GM12878 (cell line): ENCODE data around the gene DNAAF1. TPM values are rescaled to one million over a fixed set of nuclear protein-coding genes. Genes with fewer than 3 reads are reported as not detected.

Source experiments
- ATAC-seq: fragments of 200-7000 bp; cut with Tn5 transposase; 3 replicates; pipeline ENCODE4 v1.9.1; 2020; ENCODE audit warnings: mild to moderate bottlenecking, moderate library complexity
- BruUV-seq: library from RNA; stranded (reverse); fragments of 400-500 nt; replicated peaks from 2 replicates; lab custom pipeline; 2021; lab: Mats Ljungman, UMichigan
- CTCF ChIA-PET: fragments of 300-600 bp; sonication (Branson Sonifier 250); formaldehyde crosslinking; extraction: SDS; loops from one replicate; lab custom pipeline; 2021; ENCODE audit warnings: inconsistent platforms; lab: Yijun Ruan, JAX
- POLR2A ChIA-PET: fragments of 350-600 bp; formaldehyde crosslinking; extraction: SDS; loops from one replicate; lab custom pipeline; 2021; ENCODE audit warnings: inconsistent platforms; lab: Charles Lee
- RAD21 ChIA-PET: fragments of 300-600 bp; sonication (Branson Sonifier 250); formaldehyde crosslinking; loops from one replicate; lab custom pipeline; 2023; ENCODE audit warnings: antibody characterized with exemption; ENCODE audit not compliant: unreplicated experiment; lab: Charles Lee
- SMC1A ChIA-PET: fragments of 300-600 bp; sonication (Branson Sonifier 250); formaldehyde crosslinking; loops from one replicate; lab custom pipeline; 2023; ENCODE audit not compliant: unreplicated experiment, uncharacterized antibody; lab: Charles Lee
- DNase-seq: peaks from one replicate; pipeline ENCODE4 v3.0.0-alpha.2; 2011; ENCODE audit warnings: low read depth, low spot score
- FAIRE-seq: peaks from 3 replicates; lab custom pipeline; 2011; peaks lifted over from hg19 to GRCh38; lab: Jason Lieb, UNC
- H2AFZ ChIP-seq: 2 replicates; pipeline ENCODE4 v1.6.0; 2011; ENCODE audit warnings: low read depth, low read length, control low read depth; ENCODE audit not compliant: control insufficient read depth
- H3K27ac ChIP-seq: 2 replicates; pipeline ENCODE4 v1.5.1; 2011; ENCODE audit warnings: control low read depth; ENCODE audit not compliant: control insufficient read depth, insufficient read depth
- H3K27me3 ChIP-seq, 2 experiments: replicated peaks in 1 of 2; 2 replicates each; pipeline versions ENCODE4 v1.6.0 to v1.6.1; 2011; ENCODE audit warnings: low read length in 1 of 2; ENCODE audit not compliant: control insufficient read depth in 2 of 2, insufficient read depth in 2 of 2
- H3K36me3 ChIP-seq, 2 experiments: 2 replicates each; pipeline ENCODE4 v1.5.1; 2011; ENCODE audit warnings: low read length in 1 of 2; ENCODE audit not compliant: control insufficient read depth in 2 of 2, insufficient read depth in 2 of 2
- H3K4me1 ChIP-seq: 2 replicates; pipeline ENCODE4 v1.6.1; 2011; ENCODE audit warnings: mild to moderate bottlenecking, low read length, moderate library complexity, mixed read lengths; ENCODE audit not compliant: control insufficient read depth, insufficient read depth
- H3K4me2 ChIP-seq: 2 replicates; pipeline ENCODE4 v1.6.0; 2011; ENCODE audit warnings: control low read depth; ENCODE audit not compliant: control insufficient read depth, insufficient read depth
- H3K4me3 ChIP-seq: fragments of 200-600 bp; sonication (generic); 2 replicates; pipeline ENCODE4 v1.5.1; 2016
- H3K79me2 ChIP-seq: 2 replicates; pipeline ENCODE4 v1.6.0; 2011; ENCODE audit warnings: low read length; ENCODE audit not compliant: control insufficient read depth, insufficient read depth
- H3K9ac ChIP-seq: 2 replicates; pipeline ENCODE4 v1.8.0; 2011; ENCODE audit warnings: low read length, control low read depth, mixed read lengths; ENCODE audit not compliant: control insufficient read depth, insufficient read depth
- H3K9me3 ChIP-seq: replicated peaks from 3 replicates; pipeline ENCODE4 v1.5.1; 2011; ENCODE audit warnings: mild to moderate bottlenecking, low read length; ENCODE audit not compliant: control insufficient read depth, insufficient read depth
- H4K20me1 ChIP-seq: 2 replicates; pipeline ENCODE4 v1.6.0; 2011; ENCODE audit not compliant: control insufficient read depth, insufficient read depth
- HCFC1 ChIP-seq: fragments of 150-350 bp; IDR thresholded peaks from 2 replicates; pipeline ENCODE4 v1.6.1; 2014; ENCODE audit warnings: low read length
- HDAC2 ChIP-seq: fragments of 200-600 bp; sonication (generic); IDR thresholded peaks from 2 replicates; pipeline ENCODE4 v1.6.1; 2017
- IKZF2 ChIP-seq, 2 experiments: fragments of 450-650 bp; IDR thresholded peaks; 2 replicates each; pipeline ENCODE4 v1.6.1; 2017; ENCODE audit warnings: mild to moderate bottlenecking in 2 of 2, moderate library complexity in 2 of 2
- MYB ChIP-seq: fragments of 150-350 bp; IDR thresholded peaks from 2 replicates; pipeline ENCODE4 v1.6.1; 2014; ENCODE audit warnings: mild to moderate bottlenecking, low read depth, low read length, borderline replicate concordance
- MYC ChIP-seq: IDR thresholded peaks from 2 replicates; pipeline ENCODE4 v1.6.1; 2011; ENCODE audit warnings: mild to moderate bottlenecking, low read length, moderate library complexity, inconsistent platforms; ENCODE audit not compliant: insufficient read depth, insufficient replicate concordance, insufficient read length, severe bottlenecking
- NR2F1 ChIP-seq: fragments of 450-650 bp; conservative IDR thresholded peaks from 2 replicates; pipeline ENCODE4 v1.6.1; 2017; ENCODE audit warnings: mild to moderate bottlenecking
- RELA ChIP-seq: fragments of 450-650 bp; IDR thresholded peaks from 2 replicates; pipeline ENCODE4 v1.8.0; 2014; ENCODE audit warnings: borderline replicate concordance; ENCODE audit not compliant: partially characterized antibody
- WGBS: methylation state at CpG from one replicate; pipeline ENCODE4 v1.1.6; 2016; ENCODE audit warnings: low lambda C conversion rate; ENCODE audit not compliant: insufficient replicate concordance, insufficient coverage; ENCODE audit errors: missing lambda C conversion rate; 5-methylcytosine and 5-hydroxymethylcytosine counted together
- in situ Hi-C: fragments of 300-500 bp; cut with MboI; formaldehyde crosslinking; loops from 9 replicates; pipeline ENCODE4 v1.14.3; 2018; ENCODE audit warnings: mixed read lengths
- intact Hi-C: fragments of 100-400 bp; cut with micrococcal nuclease; formaldehyde crosslinking; loops from one replicate; pipeline ENCODE4 v1.14.2; 2022; ENCODE audit not compliant: unreplicated experiment
- polyA plus RNA-seq, 11 experiments: library from polyadenylated mRNA; depleted of rRNA in 4 of 11; unstranded in 6 of 11; stranded (reverse) in 5 of 11; fragments of >200 nt; fragmentation: Nextera tagmentation in 4 of 11; fragmentation: Illumina TruSeq in 1 of 11; extraction: Ambion mirVana in 4 of 11; extraction: Trizol in 1 of 11; gene quantifications; 1 replicate in 1 of 11; 2 replicates in 10 of 11; pipeline versions ENCODE4 v1.2.1 to v1.2.3, GENCODE V29; 2011 to 2016; ENCODE audit warnings: inconsistent platforms in 2 of 11, missing spikeins in 2 of 11, low read depth in 1 of 11
- total RNA-seq, 4 experiments: library from RNA; depleted of rRNA in 3 of 4; stranded (reverse); fragments of >200 nt in 3 of 4; fragmentation: Illumina TruSeq in 1 of 4; extraction: Trizol in 1 of 4; gene quantifications; 2 replicates each; pipeline versions ENCODE4 v1.2.1 to v1.2.3, GENCODE V29; 2013 to 2021
- TF ChIP-seq, protein P1 (sequence below): fragments of 450-650 bp; conservative IDR thresholded peaks from 2 replicates; pipeline ENCODE4 v1.6.1; 2017; ENCODE audit warnings: mild to moderate bottlenecking, moderate library complexity
- TF ChIP-seq, protein P2 (sequence below): IDR thresholded peaks from 2 replicates; pipeline ENCODE4 v1.6.1; 2012; ENCODE audit warnings: improper control_type of control experiment, low read depth, low read length; ENCODE audit not compliant: insufficient replicate concordance
- TF ChIP-seq, protein P3 (sequence below): IDR thresholded peaks from 2 replicates; pipeline ENCODE4 v1.6.1; 2012; ENCODE audit warnings: mild to moderate bottlenecking, low read depth, low read length

DNAAF1 gene
- total and polyA plus RNA-seq, 10 of the 15 experiments (the other 5 are each of a cell fraction or from before 2014, with no cell fraction given): 0.02 to 0.76 (median 0.08) TPM; not detected in 6

DNA sequence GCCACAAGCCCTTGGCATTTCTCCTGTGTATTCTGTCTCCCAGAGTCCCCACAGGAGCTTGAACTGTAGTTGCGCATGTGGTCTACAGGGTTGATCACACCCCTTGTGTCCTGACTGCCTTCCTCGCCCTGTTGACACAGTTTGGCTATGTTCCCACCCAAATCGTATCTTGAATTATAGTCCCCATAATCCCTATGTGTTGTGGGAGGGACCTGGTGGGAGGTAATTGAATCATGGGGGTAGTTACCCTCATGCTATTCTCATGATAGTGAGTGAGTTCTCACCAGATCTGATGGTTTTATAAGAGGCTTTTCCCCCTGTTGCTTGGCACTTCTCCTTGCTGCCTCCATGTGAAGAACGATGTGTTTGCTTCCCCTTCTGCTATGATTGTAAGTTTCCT lies 67.0 kb downstream of the DNAAF1 start (continued):
- TF ChIP-seq, protein P1, sequence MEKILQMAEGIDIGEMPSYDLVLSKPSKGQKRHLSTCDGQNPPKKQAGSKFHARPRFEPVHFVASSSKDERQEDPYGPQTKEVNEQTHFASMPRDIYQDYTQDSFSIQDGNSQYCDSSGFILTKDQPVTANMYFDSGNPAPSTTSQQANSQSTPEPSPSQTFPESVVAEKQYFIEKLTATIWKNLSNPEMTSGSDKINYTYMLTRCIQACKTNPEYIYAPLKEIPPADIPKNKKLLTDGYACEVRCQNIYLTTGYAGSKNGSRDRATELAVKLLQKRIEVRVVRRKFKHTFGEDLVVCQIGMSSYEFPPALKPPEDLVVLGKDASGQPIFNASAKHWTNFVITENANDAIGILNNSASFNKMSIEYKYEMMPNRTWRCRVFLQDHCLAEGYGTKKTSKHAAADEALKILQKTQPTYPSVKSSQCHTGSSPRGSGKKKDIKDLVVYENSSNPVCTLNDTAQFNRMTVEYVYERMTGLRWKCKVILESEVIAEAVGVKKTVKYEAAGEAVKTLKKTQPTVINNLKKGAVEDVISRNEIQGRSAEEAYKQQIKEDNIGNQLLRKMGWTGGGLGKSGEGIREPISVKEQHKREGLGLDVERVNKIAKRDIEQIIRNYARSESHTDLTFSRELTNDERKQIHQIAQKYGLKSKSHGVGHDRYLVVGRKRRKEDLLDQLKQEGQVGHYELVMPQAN: no peak
- no peak for TF ChIP-seq IKZF2 (IDR thresholded peaks at IDR 0.05)
- TF ChIP-seq, protein P2, sequence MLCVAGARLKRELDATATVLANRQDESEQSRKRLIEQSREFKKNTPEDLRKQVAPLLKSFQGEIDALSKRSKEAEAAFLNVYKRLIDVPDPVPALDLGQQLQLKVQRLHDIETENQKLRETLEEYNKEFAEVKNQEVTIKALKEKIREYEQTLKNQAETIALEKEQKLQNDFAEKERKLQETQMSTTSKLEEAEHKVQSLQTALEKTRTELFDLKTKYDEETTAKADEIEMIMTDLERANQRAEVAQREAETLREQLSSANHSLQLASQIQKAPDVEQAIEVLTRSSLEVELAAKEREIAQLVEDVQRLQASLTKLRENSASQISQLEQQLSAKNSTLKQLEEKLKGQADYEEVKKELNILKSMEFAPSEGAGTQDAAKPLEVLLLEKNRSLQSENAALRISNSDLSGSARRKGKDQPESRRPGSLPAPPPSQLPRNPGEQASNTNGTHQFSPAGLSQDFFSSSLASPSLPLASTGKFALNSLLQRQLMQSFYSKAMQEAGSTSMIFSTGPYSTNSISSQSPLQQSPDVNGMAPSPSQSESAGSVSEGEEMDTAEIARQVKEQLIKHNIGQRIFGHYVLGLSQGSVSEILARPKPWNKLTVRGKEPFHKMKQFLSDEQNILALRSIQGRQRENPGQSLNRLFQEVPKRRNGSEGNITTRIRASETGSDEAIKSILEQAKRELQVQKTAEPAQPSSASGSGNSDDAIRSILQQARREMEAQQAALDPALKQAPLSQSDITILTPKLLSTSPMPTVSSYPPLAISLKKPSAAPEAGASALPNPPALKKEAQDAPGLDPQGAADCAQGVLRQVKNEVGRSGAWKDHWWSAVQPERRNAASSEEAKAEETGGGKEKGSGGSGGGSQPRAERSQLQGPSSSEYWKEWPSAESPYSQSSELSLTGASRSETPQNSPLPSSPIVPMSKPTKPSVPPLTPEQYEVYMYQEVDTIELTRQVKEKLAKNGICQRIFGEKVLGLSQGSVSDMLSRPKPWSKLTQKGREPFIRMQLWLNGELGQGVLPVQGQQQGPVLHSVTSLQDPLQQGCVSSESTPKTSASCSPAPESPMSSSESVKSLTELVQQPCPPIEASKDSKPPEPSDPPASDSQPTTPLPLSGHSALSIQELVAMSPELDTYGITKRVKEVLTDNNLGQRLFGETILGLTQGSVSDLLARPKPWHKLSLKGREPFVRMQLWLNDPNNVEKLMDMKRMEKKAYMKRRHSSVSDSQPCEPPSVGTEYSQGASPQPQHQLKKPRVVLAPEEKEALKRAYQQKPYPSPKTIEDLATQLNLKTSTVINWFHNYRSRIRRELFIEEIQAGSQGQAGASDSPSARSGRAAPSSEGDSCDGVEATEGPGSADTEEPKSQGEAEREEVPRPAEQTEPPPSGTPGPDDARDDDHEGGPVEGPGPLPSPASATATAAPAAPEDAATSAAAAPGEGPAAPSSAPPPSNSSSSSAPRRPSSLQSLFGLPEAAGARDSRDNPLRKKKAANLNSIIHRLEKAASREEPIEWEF: no peak

DNA sequence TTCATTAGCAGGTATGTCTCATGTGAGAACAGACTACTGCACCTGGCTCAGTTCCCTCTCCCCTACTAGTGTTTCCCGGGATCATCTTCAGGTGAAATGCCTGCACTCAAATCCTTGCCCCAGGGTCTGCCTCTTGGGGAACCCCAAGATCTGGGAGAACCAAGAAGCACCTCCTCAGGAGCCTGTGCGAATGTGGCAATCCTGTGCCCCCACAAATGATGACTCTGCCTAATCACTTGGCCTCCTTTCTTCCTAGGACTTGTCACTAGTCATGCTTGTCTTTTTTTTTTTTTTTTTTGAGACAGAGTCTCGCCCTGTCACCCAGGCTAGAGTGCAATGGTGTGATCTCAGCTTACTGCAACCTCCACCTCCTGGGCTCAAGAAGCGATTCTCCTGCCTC lies 67.5 kb downstream of the DNAAF1 start:
- Histone ChIP-seq H3K4me3 (no peak overlapping the region), H3K27ac (no peak overlapping the region), H3K4me2 (no peak overlapping the region), H3K9me3 (no peaks in the 10 kb centered on the region; the same call in 2 of the 3 replicates), H4K20me1 (no peaks in the 10 kb centered on the region), H2AFZ (no peak overlapping the region), H3K79me2 (no peaks in the 10 kb centered on the region), H3K4me1 (no peaks in the 10 kb centered on the region), H3K27me3 (no peaks in the 10 kb centered on the region), H3K9ac (no peak overlapping the region), H3K36me3 (no peaks in the 10 kb centered on the region)
- intact Hi-C loops (no loop called here), in situ Hi-C loops (no loop called here)
- ATAC-seq (no peak), FAIRE-seq (no peak), DNase-seq (no peak)
- ChIA-PET RAD21 (no interaction called here), POLR2A (no interaction called here), SMC1A (no interaction called here), CTCF (no interaction called here)
- no TSS peak for BruUV-seq
- WGBS: 20% methylated on average over 3 of the region's 4 CpGs
- TF ChIP-seq RELA: no peak
- TF ChIP-seq, protein P3, sequence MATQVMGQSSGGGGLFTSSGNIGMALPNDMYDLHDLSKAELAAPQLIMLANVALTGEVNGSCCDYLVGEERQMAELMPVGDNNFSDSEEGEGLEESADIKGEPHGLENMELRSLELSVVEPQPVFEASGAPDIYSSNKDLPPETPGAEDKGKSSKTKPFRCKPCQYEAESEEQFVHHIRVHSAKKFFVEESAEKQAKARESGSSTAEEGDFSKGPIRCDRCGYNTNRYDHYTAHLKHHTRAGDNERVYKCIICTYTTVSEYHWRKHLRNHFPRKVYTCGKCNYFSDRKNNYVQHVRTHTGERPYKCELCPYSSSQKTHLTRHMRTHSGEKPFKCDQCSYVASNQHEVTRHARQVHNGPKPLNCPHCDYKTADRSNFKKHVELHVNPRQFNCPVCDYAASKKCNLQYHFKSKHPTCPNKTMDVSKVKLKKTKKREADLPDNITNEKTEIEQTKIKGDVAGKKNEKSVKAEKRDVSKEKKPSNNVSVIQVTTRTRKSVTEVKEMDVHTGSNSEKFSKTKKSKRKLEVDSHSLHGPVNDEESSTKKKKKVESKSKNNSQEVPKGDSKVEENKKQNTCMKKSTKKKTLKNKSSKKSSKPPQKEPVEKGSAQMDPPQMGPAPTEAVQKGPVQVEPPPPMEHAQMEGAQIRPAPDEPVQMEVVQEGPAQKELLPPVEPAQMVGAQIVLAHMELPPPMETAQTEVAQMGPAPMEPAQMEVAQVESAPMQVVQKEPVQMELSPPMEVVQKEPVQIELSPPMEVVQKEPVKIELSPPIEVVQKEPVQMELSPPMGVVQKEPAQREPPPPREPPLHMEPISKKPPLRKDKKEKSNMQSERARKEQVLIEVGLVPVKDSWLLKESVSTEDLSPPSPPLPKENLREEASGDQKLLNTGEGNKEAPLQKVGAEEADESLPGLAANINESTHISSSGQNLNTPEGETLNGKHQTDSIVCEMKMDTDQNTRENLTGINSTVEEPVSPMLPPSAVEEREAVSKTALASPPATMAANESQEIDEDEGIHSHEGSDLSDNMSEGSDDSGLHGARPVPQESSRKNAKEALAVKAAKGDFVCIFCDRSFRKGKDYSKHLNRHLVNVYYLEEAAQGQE: no peak
- no peak for TF ChIP-seq HCFC1
- no peak for TF ChIP-seq MYC
- TF ChIP-seq HDAC2: no peak
- TF ChIP-seq NR2F1: no peak
- TF ChIP-seq MYB: no peak
